ENCODE results near the gene DNAH17.

- TF ChIP-seq, protein P1, sequence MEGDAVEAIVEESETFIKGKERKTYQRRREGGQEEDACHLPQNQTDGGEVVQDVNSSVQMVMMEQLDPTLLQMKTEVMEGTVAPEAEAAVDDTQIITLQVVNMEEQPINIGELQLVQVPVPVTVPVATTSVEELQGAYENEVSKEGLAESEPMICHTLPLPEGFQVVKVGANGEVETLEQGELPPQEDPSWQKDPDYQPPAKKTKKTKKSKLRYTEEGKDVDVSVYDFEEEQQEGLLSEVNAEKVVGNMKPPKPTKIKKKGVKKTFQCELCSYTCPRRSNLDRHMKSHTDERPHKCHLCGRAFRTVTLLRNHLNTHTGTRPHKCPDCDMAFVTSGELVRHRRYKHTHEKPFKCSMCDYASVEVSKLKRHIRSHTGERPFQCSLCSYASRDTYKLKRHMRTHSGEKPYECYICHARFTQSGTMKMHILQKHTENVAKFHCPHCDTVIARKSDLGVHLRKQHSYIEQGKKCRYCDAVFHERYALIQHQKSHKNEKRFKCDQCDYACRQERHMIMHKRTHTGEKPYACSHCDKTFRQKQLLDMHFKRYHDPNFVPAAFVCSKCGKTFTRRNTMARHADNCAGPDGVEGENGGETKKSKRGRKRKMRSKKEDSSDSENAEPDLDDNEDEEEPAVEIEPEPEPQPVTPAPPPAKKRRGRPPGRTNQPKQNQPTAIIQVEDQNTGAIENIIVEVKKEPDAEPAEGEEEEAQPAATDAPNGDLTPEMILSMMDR (IDR thresholded peaks at IDR 0.05): no peak
- no peak for TF ChIP-seq POLR2A (IDR thresholded peaks at IDR 0.05)
These were observed 41.7 kb downstream of the DNAH17 start for GRCh38 chr17:78535273-78536197.
